Measurements from ENCODE around the gene CKAP4.
A peak's percentile ranks its signal among the peaks of the same experiment; 100 is the strongest.
"Not testable (repeated sequence)": the region's sequence is repeated elsewhere in the genome, so short reads cannot be mapped to it uniquely, and the experiment has no call there.

Gene CKAP4

GRCh38 chr12:106288494-106289195 is 40.8 kb upstream of the CKAP4 start:
- no peak overlapping the region for H3K4me3 ChIP-seq (ENCODE audit: low read depth, low read length)
- no peak for TF ChIP-seq CTCF (IDR thresholded peaks at IDR 0.05; ENCODE audit: low read depth, low read length)

- H3K4me3 ChIP-seq (ENCODE audit: low read depth, low read length) = no peak overlapping the region
- no peak for TF ChIP-seq CTCF (IDR thresholded peaks at IDR 0.05; ENCODE audit: low read depth, low read length)
These were observed 40.3 kb upstream of the CKAP4 start for GRCh38 chr12:106288101-106288493.

- no peak for TF ChIP-seq CTCF (IDR thresholded peaks at IDR 0.05; ENCODE audit: low read depth, low read length)
These were observed 39.5 kb upstream of the CKAP4 start for GRCh38 chr12:106287364-106287763.

GRCh38 chr12:106286576-106287162 is 38.8 kb upstream of the CKAP4 start:
- H3K4me3 ChIP-seq (ENCODE audit: low read depth, low read length) = not testable (repeated sequence)

More at GRCh38 chr12:106287364-106287763, 39.5 kb upstream of the CKAP4 start:
- H3K4me3 ChIP-seq (ENCODE audit: low read depth, low read length) = no peak overlapping the region

- H3K4me3 ChIP-seq (ENCODE audit: low read depth, low read length) = no peak overlapping the region
- TF ChIP-seq CTCF (IDR thresholded peaks at IDR 0.05; ENCODE audit: low read depth, low read length) = no peak
These were observed 38.2 kb upstream of the CKAP4 start for GRCh38 chr12:106285982-106286381.

- no peak for TF ChIP-seq CTCF (IDR thresholded peaks at IDR 0.05; ENCODE audit: low read depth, low read length)
- no peak overlapping the region for H3K4me3 ChIP-seq (ENCODE audit: low read depth, low read length)
These were observed 36.7 kb upstream of the CKAP4 start for GRCh38 chr12:106284358-106285105.

GRCh38 chr12:106282457-106283097 is 34.8 kb upstream of the CKAP4 start:
- no peak overlapping the region for H3K4me3 ChIP-seq (ENCODE audit: low read depth, low read length)
- TF ChIP-seq CTCF (IDR thresholded peaks at IDR 0.05; ENCODE audit: low read depth, low read length) = peak; percentile 68

Measured in WI38 (cell line).